WTC11 (cell line): ENCODE measurements around the gene CCL7. TPM values are rescaled to one million over a fixed set of nuclear protein-coding genes. Genes with fewer than 3 reads are reported as not detected.
A peak's percentile ranks its signal among the peaks of the same experiment; 100 is the strongest.

Experiments
- ATAC-seq: fragments of 200-7000 bp; cut with Tn5 transposase; 2 replicates; pipeline ENCODE4 v1.10.0; 2021; ENCODE audit warnings: mild to moderate bottlenecking, moderate library complexity
- CTCF ChIA-PET: fragments of 300-600 bp; sonication (Branson Sonifier 250); formaldehyde crosslinking; loops from one replicate; lab custom pipeline; 2021; ENCODE audit warnings: antibody characterized with exemption; lab: Charles Lee
- POLR2A ChIA-PET: fragments of 350-600 bp; sonication (Branson Sonifier 250); formaldehyde crosslinking; loops from one replicate; lab custom pipeline; 2021; ENCODE audit warnings: antibody characterized with exemption; lab: Charles Lee
- DNase-seq: peaks from one replicate; pipeline ENCODE4 v3.0.0; 2021; ENCODE audit warnings: low spot score
- H3K27ac Mint-ChIP-seq: 2 replicates; pipeline ENCODE4 v1.8.0; 2021; ENCODE audit warnings: mixed read lengths
- H3K27me3 Mint-ChIP-seq: 2 replicates; pipeline ENCODE4 v1.8.0; 2021; ENCODE audit warnings: low read depth, mild to moderate bottlenecking, moderate library complexity, mixed read lengths
- H3K36me3 Mint-ChIP-seq: 2 replicates; pipeline ENCODE4 v1.8.0; 2021; ENCODE audit warnings: mixed read lengths
- H3K4me1 Mint-ChIP-seq: 2 replicates; pipeline ENCODE4 v1.8.0; 2022; ENCODE audit warnings: mixed read lengths
- H3K4me3 Mint-ChIP-seq: 2 replicates; pipeline ENCODE4 v1.8.0; 2021; ENCODE audit warnings: mild to moderate bottlenecking, moderate library complexity, mixed read lengths
- H3K9me3 Mint-ChIP-seq: 2 replicates; pipeline ENCODE4 v1.8.0; 2021; ENCODE audit warnings: mixed read lengths
- CREB1 ChIP-seq: sonication (generic); formaldehyde crosslinking; IDR thresholded peaks from 2 replicates; pipeline ENCODE4 v1.8.0; 2023; ENCODE audit warnings: mild to moderate bottlenecking, missing genetic modification reagents
- E2F4 ChIP-seq: sonication (generic); formaldehyde crosslinking; IDR thresholded peaks from 2 replicates; pipeline ENCODE4 v1.8.1; 2022; ENCODE audit warnings: low read depth, mild to moderate bottlenecking, moderate library complexity, missing genetic modification reagents, borderline replicate concordance
- ELF4 ChIP-seq: sonication (generic); formaldehyde crosslinking; IDR thresholded peaks from 2 replicates; pipeline ENCODE4 v1.8.1; 2022; ENCODE audit warnings: low read depth, mild to moderate bottlenecking, moderate library complexity, missing genetic modification reagents
- EMX1 ChIP-seq: fragments of 250-450 bp; sonication (Bioruptor Pico); IDR thresholded peaks from 2 replicates; pipeline ENCODE4 v1.8.0; 2021; ENCODE audit warnings: mild to moderate bottlenecking
- ETV6 ChIP-seq: sonication (generic); formaldehyde crosslinking; IDR thresholded peaks from 2 replicates; pipeline ENCODE4 v1.8.1; 2022; ENCODE audit warnings: mild to moderate bottlenecking, missing genetic modification reagents
- FOXP4 ChIP-seq: sonication (generic); formaldehyde crosslinking; IDR thresholded peaks from 2 replicates; pipeline ENCODE4 v1.8.0; 2022; ENCODE audit warnings: mild to moderate bottlenecking, missing genetic modification reagents
- JUN ChIP-seq: sonication (generic); formaldehyde crosslinking; IDR thresholded peaks from 2 replicates; pipeline ENCODE4 v1.8.0; 2023; ENCODE audit warnings: mild to moderate bottlenecking, missing genetic modification reagents
- MYBL2 ChIP-seq: sonication (generic); formaldehyde crosslinking; IDR thresholded peaks from 2 replicates; pipeline ENCODE4 v1.8.1; 2023; ENCODE audit warnings: mild to moderate bottlenecking, moderate library complexity, missing genetic modification reagents
- PRRX2 ChIP-seq: fragments of 250-450 bp; sonication (Bioruptor Pico); IDR thresholded peaks from 2 replicates; pipeline ENCODE4 v1.8.0; 2021; ENCODE audit warnings: mild to moderate bottlenecking
- RORB ChIP-seq: fragments of 250-450 bp; sonication (Bioruptor Pico); IDR thresholded peaks from 2 replicates; pipeline ENCODE4 v1.9.0; 2021; ENCODE audit warnings: mild to moderate bottlenecking
- SOX15 ChIP-seq: fragments of 250-450 bp; sonication (Bioruptor Pico); IDR thresholded peaks from 2 replicates; pipeline ENCODE4 v1.9.0; 2021; ENCODE audit warnings: mild to moderate bottlenecking
- total RNA-seq: library from RNA; stranded (reverse); gene quantifications from 3 replicates; pipeline ENCODE4 v1.2.3, GENCODE V29; 2021
- TF ChIP-seq, protein P1 (sequence below): fragments of 250-450 bp; sonication (Bioruptor Pico); IDR thresholded peaks from 2 replicates; pipeline ENCODE4 v1.9.0; 2021; ENCODE audit warnings: mild to moderate bottlenecking
- TF ChIP-seq, protein P2 (sequence below): fragments of 250-450 bp; sonication (Bioruptor Pico); IDR thresholded peaks from 2 replicates; pipeline ENCODE4 v1.8.0; 2021; ENCODE audit warnings: mild to moderate bottlenecking
- TF ChIP-seq, protein P3 (sequence below): sonication (generic); formaldehyde crosslinking; IDR thresholded peaks from 2 replicates; pipeline ENCODE4 v1.8.1; 2022; ENCODE audit warnings: mild to moderate bottlenecking, moderate library complexity, missing genetic modification reagents
- TF ChIP-seq, protein P4 (sequence below): fragments of 250-450 bp; sonication (Bioruptor Pico); IDR thresholded peaks from 2 replicates; pipeline ENCODE4 v1.9.0; 2021; ENCODE audit warnings: mild to moderate bottlenecking, borderline replicate concordance
- TF ChIP-seq, protein P5 (sequence below): sonication (generic); formaldehyde crosslinking; IDR thresholded peaks from 2 replicates; pipeline ENCODE4 v1.8.1; 2023; ENCODE audit warnings: mild to moderate bottlenecking, missing genetic modification reagents
- TF ChIP-seq, protein P6 (sequence below): sonication (generic); formaldehyde crosslinking; IDR thresholded peaks from 2 replicates; pipeline ENCODE4 v1.8.1; 2022; ENCODE audit warnings: missing genetic modification reagents, borderline replicate concordance

The CCL7 gene
- total RNA-seq, 1 experiment from 2014 or later = not detected

- TF ChIP-seq, protein P1, sequence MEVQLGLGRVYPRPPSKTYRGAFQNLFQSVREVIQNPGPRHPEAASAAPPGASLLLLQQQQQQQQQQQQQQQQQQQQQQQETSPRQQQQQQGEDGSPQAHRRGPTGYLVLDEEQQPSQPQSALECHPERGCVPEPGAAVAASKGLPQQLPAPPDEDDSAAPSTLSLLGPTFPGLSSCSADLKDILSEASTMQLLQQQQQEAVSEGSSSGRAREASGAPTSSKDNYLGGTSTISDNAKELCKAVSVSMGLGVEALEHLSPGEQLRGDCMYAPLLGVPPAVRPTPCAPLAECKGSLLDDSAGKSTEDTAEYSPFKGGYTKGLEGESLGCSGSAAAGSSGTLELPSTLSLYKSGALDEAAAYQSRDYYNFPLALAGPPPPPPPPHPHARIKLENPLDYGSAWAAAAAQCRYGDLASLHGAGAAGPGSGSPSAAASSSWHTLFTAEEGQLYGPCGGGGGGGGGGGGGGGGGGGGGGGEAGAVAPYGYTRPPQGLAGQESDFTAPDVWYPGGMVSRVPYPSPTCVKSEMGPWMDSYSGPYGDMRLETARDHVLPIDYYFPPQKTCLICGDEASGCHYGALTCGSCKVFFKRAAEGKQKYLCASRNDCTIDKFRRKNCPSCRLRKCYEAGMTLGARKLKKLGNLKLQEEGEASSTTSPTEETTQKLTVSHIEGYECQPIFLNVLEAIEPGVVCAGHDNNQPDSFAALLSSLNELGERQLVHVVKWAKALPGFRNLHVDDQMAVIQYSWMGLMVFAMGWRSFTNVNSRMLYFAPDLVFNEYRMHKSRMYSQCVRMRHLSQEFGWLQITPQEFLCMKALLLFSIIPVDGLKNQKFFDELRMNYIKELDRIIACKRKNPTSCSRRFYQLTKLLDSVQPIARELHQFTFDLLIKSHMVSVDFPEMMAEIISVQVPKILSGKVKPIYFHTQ = no peak
- peak; percentile 96 for TF ChIP-seq ETV6
- no peak for TF ChIP-seq CREB1 (CRISPR knock-in tag)
- TF ChIP-seq, protein P2, sequence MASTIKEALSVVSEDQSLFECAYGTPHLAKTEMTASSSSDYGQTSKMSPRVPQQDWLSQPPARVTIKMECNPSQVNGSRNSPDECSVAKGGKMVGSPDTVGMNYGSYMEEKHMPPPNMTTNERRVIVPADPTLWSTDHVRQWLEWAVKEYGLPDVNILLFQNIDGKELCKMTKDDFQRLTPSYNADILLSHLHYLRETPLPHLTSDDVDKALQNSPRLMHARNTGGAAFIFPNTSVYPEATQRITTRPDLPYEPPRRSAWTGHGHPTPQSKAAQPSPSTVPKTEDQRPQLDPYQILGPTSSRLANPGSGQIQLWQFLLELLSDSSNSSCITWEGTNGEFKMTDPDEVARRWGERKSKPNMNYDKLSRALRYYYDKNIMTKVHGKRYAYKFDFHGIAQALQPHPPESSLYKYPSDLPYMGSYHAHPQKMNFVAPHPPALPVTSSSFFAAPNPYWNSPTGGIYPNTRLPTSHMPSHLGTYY = no peak
- TF ChIP-seq, protein P3, sequence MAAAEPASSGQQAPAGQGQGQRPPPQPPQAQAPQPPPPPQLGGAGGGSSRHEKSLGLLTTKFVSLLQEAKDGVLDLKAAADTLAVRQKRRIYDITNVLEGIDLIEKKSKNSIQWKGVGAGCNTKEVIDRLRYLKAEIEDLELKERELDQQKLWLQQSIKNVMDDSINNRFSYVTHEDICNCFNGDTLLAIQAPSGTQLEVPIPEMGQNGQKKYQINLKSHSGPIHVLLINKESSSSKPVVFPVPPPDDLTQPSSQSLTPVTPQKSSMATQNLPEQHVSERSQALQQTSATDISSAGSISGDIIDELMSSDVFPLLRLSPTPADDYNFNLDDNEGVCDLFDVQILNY (CRISPR knock-in tag) = no peak
- TF ChIP-seq, protein P4, sequence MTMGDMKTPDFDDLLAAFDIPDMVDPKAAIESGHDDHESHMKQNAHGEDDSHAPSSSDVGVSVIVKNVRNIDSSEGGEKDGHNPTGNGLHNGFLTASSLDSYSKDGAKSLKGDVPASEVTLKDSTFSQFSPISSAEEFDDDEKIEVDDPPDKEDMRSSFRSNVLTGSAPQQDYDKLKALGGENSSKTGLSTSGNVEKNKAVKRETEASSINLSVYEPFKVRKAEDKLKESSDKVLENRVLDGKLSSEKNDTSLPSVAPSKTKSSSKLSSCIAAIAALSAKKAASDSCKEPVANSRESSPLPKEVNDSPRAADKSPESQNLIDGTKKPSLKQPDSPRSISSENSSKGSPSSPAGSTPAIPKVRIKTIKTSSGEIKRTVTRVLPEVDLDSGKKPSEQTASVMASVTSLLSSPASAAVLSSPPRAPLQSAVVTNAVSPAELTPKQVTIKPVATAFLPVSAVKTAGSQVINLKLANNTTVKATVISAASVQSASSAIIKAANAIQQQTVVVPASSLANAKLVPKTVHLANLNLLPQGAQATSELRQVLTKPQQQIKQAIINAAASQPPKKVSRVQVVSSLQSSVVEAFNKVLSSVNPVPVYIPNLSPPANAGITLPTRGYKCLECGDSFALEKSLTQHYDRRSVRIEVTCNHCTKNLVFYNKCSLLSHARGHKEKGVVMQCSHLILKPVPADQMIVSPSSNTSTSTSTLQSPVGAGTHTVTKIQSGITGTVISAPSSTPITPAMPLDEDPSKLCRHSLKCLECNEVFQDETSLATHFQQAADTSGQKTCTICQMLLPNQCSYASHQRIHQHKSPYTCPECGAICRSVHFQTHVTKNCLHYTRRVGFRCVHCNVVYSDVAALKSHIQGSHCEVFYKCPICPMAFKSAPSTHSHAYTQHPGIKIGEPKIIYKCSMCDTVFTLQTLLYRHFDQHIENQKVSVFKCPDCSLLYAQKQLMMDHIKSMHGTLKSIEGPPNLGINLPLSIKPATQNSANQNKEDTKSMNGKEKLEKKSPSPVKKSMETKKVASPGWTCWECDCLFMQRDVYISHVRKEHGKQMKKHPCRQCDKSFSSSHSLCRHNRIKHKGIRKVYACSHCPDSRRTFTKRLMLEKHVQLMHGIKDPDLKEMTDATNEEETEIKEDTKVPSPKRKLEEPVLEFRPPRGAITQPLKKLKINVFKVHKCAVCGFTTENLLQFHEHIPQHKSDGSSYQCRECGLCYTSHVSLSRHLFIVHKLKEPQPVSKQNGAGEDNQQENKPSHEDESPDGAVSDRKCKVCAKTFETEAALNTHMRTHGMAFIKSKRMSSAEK (CRISPR knock-in tag) = no peak
- no peak for TF ChIP-seq FOXP4 (CRISPR knock-in tag)
Measured at GRCh38 chr17:34254651-34255380, 15.2 kb upstream of the CCL7 start, which contains the start of gene CCL2 (continued).

DNA sequence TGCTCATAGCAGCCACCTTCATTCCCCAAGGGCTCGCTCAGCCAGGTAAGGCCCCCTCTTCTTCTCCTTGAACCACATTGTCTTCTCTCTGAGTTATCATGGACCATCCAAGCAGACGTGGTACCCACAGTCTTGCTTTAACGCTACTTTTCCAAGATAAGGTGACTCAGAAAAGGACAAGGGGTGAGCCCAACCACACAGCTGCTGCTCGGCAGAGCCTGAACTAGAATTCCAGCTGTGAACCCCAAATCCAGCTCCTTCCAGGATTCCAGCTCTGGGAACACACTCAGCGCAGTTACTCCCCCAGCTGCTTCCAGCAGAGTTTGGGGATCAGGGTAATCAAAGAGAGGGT, 14.7 kb upstream of the CCL7 start:
- peak overlapping the region; percentile 98 for H3K27ac Mint-ChIP-seq
- ChIA-PET CTCF (interaction anchor here (1.2 to 3.1 kb wide), 2 partner anchors 106 to 107 kb away, joined by 3 to 28 read pairs; no protein-coding TSS in a partner anchor), POLR2A (interaction anchor here (1.5 kb wide), 1 partner anchor 91 kb away, joined by 6 read pairs; no protein-coding TSS in a partner anchor)
- DNase-seq (no peak), ATAC-seq (peak; percentile 6; the same call in 1 of the 2 replicates)
- no peaks in the 10 kb centered on the region for H3K36me3 Mint-ChIP-seq
- peaks cover 62% of the 10 kb centered on the region for H3K4me1 Mint-ChIP-seq
- H3K4me3 Mint-ChIP-seq = peak overlapping the region; percentile 72
- H3K27me3 Mint-ChIP-seq = peaks cover 27% of the 10 kb centered on the region
- H3K9me3 Mint-ChIP-seq = no peaks in the 10 kb centered on the region
- no peak for TF ChIP-seq SOX15 (CRISPR knock-in tag)
- TF ChIP-seq PRRX2 (CRISPR knock-in tag) = no peak
- no peak for TF ChIP-seq JUN (CRISPR knock-in tag)
- TF ChIP-seq, protein P5, sequence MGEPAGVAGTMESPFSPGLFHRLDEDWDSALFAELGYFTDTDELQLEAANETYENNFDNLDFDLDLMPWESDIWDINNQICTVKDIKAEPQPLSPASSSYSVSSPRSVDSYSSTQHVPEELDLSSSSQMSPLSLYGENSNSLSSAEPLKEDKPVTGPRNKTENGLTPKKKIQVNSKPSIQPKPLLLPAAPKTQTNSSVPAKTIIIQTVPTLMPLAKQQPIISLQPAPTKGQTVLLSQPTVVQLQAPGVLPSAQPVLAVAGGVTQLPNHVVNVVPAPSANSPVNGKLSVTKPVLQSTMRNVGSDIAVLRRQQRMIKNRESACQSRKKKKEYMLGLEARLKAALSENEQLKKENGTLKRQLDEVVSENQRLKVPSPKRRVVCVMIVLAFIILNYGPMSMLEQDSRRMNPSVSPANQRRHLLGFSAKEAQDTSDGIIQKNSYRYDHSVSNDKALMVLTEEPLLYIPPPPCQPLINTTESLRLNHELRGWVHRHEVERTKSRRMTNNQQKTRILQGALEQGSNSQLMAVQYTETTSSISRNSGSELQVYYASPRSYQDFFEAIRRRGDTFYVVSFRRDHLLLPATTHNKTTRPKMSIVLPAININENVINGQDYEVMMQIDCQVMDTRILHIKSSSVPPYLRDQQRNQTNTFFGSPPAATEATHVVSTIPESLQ (CRISPR knock-in tag) = no peak
- TF ChIP-seq, protein P6, sequence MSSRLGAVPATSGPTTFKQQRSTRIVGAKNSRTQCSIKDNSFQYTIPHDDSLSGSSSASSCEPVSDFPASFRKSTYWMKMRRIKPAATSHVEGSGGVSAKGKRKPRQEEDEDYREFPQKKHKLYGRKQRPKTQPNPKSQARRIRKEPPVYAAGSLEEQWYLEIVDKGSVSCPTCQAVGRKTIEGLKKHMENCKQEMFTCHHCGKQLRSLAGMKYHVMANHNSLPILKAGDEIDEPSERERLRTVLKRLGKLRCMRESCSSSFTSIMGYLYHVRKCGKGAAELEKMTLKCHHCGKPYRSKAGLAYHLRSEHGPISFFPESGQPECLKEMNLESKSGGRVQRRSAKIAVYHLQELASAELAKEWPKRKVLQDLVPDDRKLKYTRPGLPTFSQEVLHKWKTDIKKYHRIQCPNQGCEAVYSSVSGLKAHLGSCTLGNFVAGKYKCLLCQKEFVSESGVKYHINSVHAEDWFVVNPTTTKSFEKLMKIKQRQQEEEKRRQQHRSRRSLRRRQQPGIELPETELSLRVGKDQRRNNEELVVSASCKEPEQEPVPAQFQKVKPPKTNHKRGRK (CRISPR knock-in tag) = no peak
- no peak for TF ChIP-seq MYBL2
- no peak for TF ChIP-seq E2F4
- no peak for TF ChIP-seq ELF4
- TF ChIP-seq, protein P2 = no peak
- TF ChIP-seq RORB = no peak
- no peak for TF ChIP-seq EMX1 (CRISPR knock-in tag)
